SJCRH30 (cell line): ENCODE measurements around the gene PCNX3. TPM values are rescaled to one million over a fixed set of nuclear protein-coding genes. Genes with fewer than 3 reads are reported as not detected.
A peak's percentile ranks its signal among the peaks of the same experiment; 100 is the strongest.

Experiments used
- DNase-seq, 2 experiments: peaks; one replicate each; pipeline ENCODE4 v3.0.0-alpha.2; 2015 to 2020
- H3K27ac ChIP-seq: fragments of 250-450 bp; sonication (Bioruptor Pico); 2 replicates; pipeline ENCODE4 v1.5.1; 2020; ENCODE audit warnings: mild to moderate bottlenecking, moderate library complexity
- H3K27me3 ChIP-seq: fragments of 250-450 bp; sonication (Bioruptor Pico); 2 replicates; pipeline ENCODE4 v1.5.1; 2020; ENCODE audit warnings: mild to moderate bottlenecking, moderate library complexity
- H3K36me3 ChIP-seq: fragments of 250-450 bp; sonication (Bioruptor Pico); 2 replicates; pipeline ENCODE4 v1.5.1; 2020; ENCODE audit warnings: mild to moderate bottlenecking, moderate library complexity
- H3K4me1 ChIP-seq: fragments of 250-450 bp; sonication (Bioruptor Pico); 2 replicates; pipeline ENCODE4 v1.5.1; 2020; ENCODE audit warnings: mild to moderate bottlenecking, moderate library complexity
- H3K4me3 ChIP-seq: fragments of 250-450 bp; sonication (Bioruptor Pico); 2 replicates; pipeline ENCODE4 v1.5.1; 2020; ENCODE audit warnings: mild to moderate bottlenecking, moderate library complexity
- H3K9me3 ChIP-seq: fragments of 250-450 bp; sonication (Bioruptor Pico); replicated peaks from 2 replicates; pipeline ENCODE4 v1.5.1; 2020; ENCODE audit warnings: mild to moderate bottlenecking, moderate library complexity
- total RNA-seq: library from RNA; depleted of rRNA; stranded (reverse); fragments of >200 nt; shearing (Covaris generic); gene quantifications from 2 replicates; pipeline ENCODE4 v1.2.3, GENCODE V29; 2014; rRNA removed

PCNX3 gene
- total RNA-seq, result 24.3 and 27.1 TPM in 2 replicates

- DNase-seq, result peak; percentile 100
- Histone ChIP-seq H3K36me3 (peaks cover 10% of the 10 kb centered on the region; the same call in 1 of the 2 replicates), H3K4me1 (no peaks in the 10 kb centered on the region), H3K9me3 (no peaks in the 10 kb centered on the region), H3K27ac (peak within 1 kb of the TSS; percentile 29; the same call in 1 of the 2 replicates), H3K27me3 (no peaks in the 10 kb centered on the region), H3K4me3 (peak within 1 kb of the TSS; percentile 75)
Observed at GRCh38 chr11:65615229-65615949, at the start of gene PCNX3. PCNX3 (plus strand) TSS chr11:65615776; CDS start chr11:65616312, 536 bp downstream.

GRCh38 chr11:65569164-65569972, 46.2 kb upstream of the PCNX3 start:
- Histone ChIP-seq H3K9me3 (no peaks in the 10 kb centered on the region), H3K4me1 (peaks cover 17% of the 10 kb centered on the region), H3K27ac (peak overlapping the region; percentile 10; the same call in 1 of the 2 replicates), H3K4me3 (peak overlapping the region; percentile 88), H3K36me3 (no peaks in the 10 kb centered on the region), H3K27me3 (no peaks in the 10 kb centered on the region)
- DNase-seq, result no peak

DNA sequence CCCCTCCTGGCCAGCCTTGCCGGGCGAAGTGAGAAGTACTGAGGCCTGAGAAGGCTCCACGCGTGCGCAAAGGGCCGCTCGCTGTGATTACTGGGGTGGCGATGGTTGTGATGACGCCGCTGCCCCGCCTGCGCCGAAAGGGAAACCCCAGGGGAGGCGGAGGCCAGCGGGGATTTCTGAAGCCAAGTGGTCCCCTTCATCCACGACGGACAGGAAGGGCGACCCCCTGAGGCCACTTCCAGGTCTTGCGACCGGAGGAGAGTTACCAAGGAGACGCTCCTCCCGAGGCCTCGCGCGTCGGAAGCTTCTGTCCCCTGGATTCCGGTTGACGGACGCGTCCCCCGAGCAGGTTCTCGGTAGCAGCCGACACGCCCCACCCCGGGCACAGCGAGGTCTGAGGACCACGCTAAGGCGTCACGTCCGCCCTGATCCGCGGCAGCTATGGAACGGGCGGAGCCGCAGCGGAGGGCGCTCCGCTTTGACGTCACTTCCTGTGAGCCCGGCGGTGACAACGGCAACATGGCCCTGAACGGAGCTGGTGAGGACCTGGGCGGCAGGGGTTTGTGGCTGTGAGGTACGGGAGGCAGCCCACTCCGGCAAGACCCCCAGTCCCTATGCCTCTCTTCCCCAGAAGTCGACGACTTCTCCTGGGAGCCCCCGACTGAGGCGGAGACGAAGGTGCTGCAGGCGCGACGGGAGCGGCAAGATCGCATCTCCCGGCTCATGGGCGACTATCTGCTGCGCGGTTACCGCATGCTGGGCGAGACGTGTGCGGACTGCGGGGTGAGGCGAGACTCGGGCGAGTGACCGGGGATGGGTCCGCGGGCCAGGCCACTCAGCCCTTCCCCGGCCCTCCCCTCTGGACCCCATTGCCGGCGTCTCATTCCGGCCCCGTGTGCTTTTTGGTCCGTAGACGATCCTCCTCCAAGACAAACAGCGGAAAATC, 45.3 kb upstream of the PCNX3 start, which contains the start of gene ZNRD2:
Gene ZNRD2 (plus strand): TSS at position 505 of the 946 bp plus-strand sequence. CDS start 15 bp downstream, at position 520.
- Histone ChIP-seq H3K36me3 (no peaks in the 10 kb centered on the region), H3K9me3 (no peaks in the 10 kb centered on the region), H3K4me3 (peak within 1 kb of the TSS; percentile 88), H3K4me1 (peaks cover 21% of the 10 kb centered on the region), H3K27ac (peak within 1 kb of the TSS; percentile 10; the same call in 1 of the 2 replicates), H3K27me3 (no peaks in the 10 kb centered on the region)
- peak; percentile 95 to 97 for DNase-seq

GRCh38 chr11:65571420-65571819, 44.2 kb upstream of the PCNX3 start:
- H3K4me3 ChIP-seq, result no peak overlapping the region; the same call in 1 of the 2 replicates
- H3K27me3 ChIP-seq, result no peaks in the 10 kb centered on the region
- H3K27ac ChIP-seq, result no peak overlapping the region
- H3K4me1 ChIP-seq, result peaks cover 25% of the 10 kb centered on the region
- no peaks in the 10 kb centered on the region for H3K9me3 ChIP-seq
- H3K36me3 ChIP-seq, result no peaks in the 10 kb centered on the region
- no peak for DNase-seq

- H3K4me1 ChIP-seq, result peaks cover 29% of the 10 kb centered on the region
- no peaks in the 10 kb centered on the region for H3K36me3 ChIP-seq
- H3K4me3 ChIP-seq, result peak overlapping the region; percentile 56
- peak in 1 of 2 experiments; percentile 45 for DNase-seq
- H3K9me3 ChIP-seq, result no peaks in the 10 kb centered on the region
- no peak overlapping the region for H3K27ac ChIP-seq
- no peaks in the 10 kb centered on the region for H3K27me3 ChIP-seq
Observed at GRCh38 chr11:65571940-65572339, 43.6 kb upstream of the PCNX3 start.

DNA sequence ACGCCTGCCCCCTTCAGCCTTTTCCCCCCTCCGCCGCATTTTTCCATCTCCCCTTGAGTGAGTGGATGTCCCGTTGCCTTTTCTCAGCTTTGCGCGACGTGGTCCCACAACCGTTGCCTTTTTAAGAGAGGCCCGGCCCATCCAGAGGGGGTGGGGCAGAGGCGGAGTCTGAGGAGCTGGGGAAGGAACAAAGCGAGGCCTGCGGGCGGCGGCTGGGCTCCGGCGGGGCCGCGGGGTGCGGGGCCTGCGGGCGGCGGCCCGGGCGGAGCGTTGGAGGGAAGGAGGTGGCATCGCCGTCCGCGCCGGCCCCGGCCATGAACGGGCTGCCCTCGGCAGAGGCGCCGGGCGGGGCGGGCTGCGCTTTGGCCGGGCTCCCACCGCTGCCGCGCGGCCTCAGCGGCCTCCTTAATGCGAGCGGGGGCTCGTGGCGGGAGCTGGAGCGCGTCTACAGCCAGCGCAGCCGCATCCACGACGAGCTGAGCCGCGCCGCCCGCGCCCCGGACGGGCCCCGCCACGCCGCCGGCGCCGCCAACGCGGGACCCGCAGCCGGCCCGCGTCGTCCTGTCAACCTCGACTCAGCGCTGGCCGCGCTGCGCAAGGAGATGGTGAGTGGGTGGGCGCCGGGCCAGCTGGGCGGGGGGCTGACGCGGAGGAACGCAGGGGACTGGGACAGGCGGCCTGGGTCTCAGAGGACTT, 43.1 kb upstream of the PCNX3 start, which contains the start of gene FAM89B:
Gene FAM89B (plus strand): TSS at position 183 of the 696 bp plus-strand sequence. CDS start 132 bp downstream, at position 315.
- Histone ChIP-seq H3K27me3 (no peaks in the 10 kb centered on the region), H3K4me3 (peak within 1 kb of the TSS; percentile 56), H3K4me1 (peaks cover 34% of the 10 kb centered on the region), H3K36me3 (no peaks in the 10 kb centered on the region), H3K27ac (no peak within 1 kb of the TSS), H3K9me3 (no peaks in the 10 kb centered on the region)
- DNase-seq, result peak; percentile 83 to 84

GRCh38 chr11:65573391-65574079, 42.0 kb upstream of the PCNX3 start:
- no peaks in the 10 kb centered on the region for H3K36me3 ChIP-seq
- no peaks in the 10 kb centered on the region for H3K9me3 ChIP-seq
- H3K27me3 ChIP-seq, result no peaks in the 10 kb centered on the region
- no peak overlapping the region for H3K27ac ChIP-seq
- H3K4me3 ChIP-seq, result peak overlapping the region; percentile 51
- DNase-seq, result no peak
- H3K4me1 ChIP-seq, result peaks cover 40% of the 10 kb centered on the region

GRCh38 chr11:65574109-65574810, 41.3 kb upstream of the PCNX3 start:
- peaks cover 37% of the 10 kb centered on the region for H3K4me1 ChIP-seq
- no peaks in the 10 kb centered on the region for H3K36me3 ChIP-seq
- peak; percentile 89 to 91 for DNase-seq
- H3K27ac ChIP-seq, result no peak overlapping the region; the same call in 1 of the 2 replicates
- H3K4me3 ChIP-seq, result peak overlapping the region; percentile 51
- no peaks in the 10 kb centered on the region for H3K27me3 ChIP-seq
- no peaks in the 10 kb centered on the region for H3K9me3 ChIP-seq

- no peak for DNase-seq
- Histone ChIP-seq H3K4me3 (peak overlapping the region; percentile 51), H3K27ac (no peak overlapping the region; the same call in 1 of the 2 replicates), H3K4me1 (peaks cover 37% of the 10 kb centered on the region), H3K9me3 (no peaks in the 10 kb centered on the region), H3K36me3 (no peaks in the 10 kb centered on the region), H3K27me3 (no peaks in the 10 kb centered on the region)
Observed at GRCh38 chr11:65574811-65575567, 40.6 kb upstream of the PCNX3 start.

DNA sequence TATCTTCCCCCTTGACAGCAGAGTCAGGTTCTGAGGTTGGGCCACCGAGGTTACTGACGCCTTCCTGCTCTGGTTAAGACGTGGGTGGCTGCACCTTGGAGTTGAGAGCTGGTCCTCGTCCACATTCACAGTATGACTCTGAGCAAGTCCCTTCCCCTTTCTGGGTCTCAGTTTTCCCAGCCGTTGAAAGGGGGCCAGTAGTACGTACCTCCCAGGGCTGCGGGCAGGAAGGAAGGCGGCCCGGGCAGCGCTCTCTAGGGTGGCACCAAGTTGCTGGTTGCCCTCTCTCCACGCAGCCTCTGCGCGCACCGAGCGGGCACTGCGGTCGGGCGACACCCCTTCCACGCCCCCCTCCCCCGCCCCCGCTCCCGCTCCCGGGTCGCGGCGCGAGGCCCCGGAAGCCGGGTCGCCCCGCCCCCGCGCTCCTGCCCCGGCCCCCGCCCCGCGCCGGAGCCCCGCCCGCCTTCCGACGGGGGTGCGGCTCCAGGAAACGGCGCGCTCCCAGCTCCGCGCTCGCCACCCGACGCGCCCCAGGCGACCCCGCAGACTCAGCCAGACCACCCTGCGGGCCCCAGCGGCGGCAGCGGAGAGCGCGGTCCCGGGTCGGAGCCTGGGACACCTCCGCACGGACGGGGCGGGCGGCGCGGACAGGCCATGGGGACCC, 39.9 kb upstream of the PCNX3 start, which contains the start of gene EHBP1L1:
Gene EHBP1L1 (plus strand): TSS at position 486 of the 664 bp plus-strand sequence. CDS start 250 bp downstream, outside the sequence.
- Histone ChIP-seq H3K27ac (peak within 1 kb of the TSS; percentile 24), H3K36me3 (no peaks in the 10 kb centered on the region), H3K4me3 (peak within 1 kb of the TSS; percentile 66), H3K9me3 (no peaks in the 10 kb centered on the region), H3K27me3 (no peaks in the 10 kb centered on the region), H3K4me1 (peaks cover 37% of the 10 kb centered on the region)
- DNase-seq, result peak in 1 of 2 experiments; percentile 55

- DNase-seq, result no peak
- Histone ChIP-seq H3K27me3 (no peaks in the 10 kb centered on the region), H3K27ac (peak overlapping the region; percentile 24), H3K36me3 (no peaks in the 10 kb centered on the region), H3K4me3 (peak overlapping the region; percentile 66), H3K4me1 (peaks cover 33% of the 10 kb centered on the region), H3K9me3 (no peaks in the 10 kb centered on the region)
Observed at GRCh38 chr11:65576232-65576866, 39.2 kb upstream of the PCNX3 start.
